H1 (cell line): ENCODE measurements around the gene BBS2. TPM values are rescaled to one million over a fixed set of nuclear protein-coding genes. Genes with fewer than 3 reads are reported as not detected.

Source experiments
- polyA plus RNA-seq, 7 experiments: library from polyadenylated mRNA; depleted of rRNA in 3 of 7; stranded (reverse) in 5 of 7; unstranded in 2 of 7; fragments of >200 nt in 5 of 7; fragments of 200-250 nt in 2 of 7; gene quantifications; 1 replicate in 5 of 7; 2 replicates in 1 of 7; 4 replicates in 1 of 7; pipeline versions ENCODE4 v1.2.1 to v1.2.3, GENCODE V29; 2011 to 2013; ENCODE audit warnings: missing spikeins in 2 of 7, mixed read lengths in 2 of 7
- total RNA-seq: library from RNA; stranded (reverse); fragmentation: NEBNext Ultra II Directional; extraction: Animal tissue kit (Norgen Biotek cat#: 25700); gene quantifications from 2 replicates; pipeline ENCODE4 v1.2.1, GENCODE V29; 2021
- TF ChIP-seq, protein P1 (sequence below): fragments of 300-600 bp; sonication (generic); IDR thresholded peaks from 2 replicates; pipeline ENCODE4 v1.7.1; 2012; ENCODE audit warnings: low read length, moderate library complexity, mild to moderate bottlenecking, inconsistent platforms; ENCODE audit not compliant: insufficient replicate concordance
- TF ChIP-seq, protein P2 (sequence below): IDR thresholded peaks from 2 replicates; pipeline ENCODE4 v1.6.1; 2012; ENCODE audit warnings: low read length, inconsistent platforms

BBS2 gene
- total and polyA plus RNA-seq, 2 of the 8 experiments (the other 6 are each of a cell fraction or from before 2014, with no cell fraction given), result 12.3 to 15.1 TPM

DNA sequence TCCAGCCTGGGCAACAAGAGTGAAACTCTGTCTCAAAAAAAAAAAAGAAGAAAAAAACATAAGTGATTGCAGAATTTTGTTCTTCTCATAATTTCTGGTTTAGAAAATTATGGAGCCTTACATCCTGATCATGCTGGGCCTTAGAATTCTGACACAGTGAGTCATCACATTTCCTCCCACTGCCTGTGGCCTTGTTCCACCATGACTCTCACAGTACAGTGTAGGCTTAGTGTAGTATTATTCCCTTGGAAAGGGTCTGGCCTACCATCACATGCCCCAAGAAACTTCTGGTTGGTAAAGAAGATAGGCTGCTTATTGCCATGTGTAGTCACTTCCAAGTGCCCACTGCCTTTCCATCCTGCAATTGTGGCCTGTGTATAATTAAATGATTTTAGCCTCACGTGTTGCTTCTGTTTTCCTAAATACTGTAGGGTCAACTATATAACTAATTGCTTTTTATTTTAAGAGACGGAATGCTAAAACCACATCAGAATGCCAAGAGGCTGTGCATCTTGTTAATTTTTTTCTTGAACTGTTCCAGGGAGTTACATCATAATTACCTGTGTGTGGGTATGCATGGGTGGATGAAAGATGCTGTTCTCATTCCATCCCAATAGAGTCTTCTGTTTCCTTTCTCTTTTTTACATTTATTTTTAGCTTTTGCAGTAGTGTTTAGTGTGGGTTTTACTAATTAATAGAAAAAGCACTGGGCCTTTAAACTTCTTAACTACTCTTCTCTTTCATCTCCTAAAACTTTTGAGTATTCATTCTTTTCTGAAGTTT, 42.5 kb downstream of the BBS2 start (continued):
- TF ChIP-seq, protein P1, sequence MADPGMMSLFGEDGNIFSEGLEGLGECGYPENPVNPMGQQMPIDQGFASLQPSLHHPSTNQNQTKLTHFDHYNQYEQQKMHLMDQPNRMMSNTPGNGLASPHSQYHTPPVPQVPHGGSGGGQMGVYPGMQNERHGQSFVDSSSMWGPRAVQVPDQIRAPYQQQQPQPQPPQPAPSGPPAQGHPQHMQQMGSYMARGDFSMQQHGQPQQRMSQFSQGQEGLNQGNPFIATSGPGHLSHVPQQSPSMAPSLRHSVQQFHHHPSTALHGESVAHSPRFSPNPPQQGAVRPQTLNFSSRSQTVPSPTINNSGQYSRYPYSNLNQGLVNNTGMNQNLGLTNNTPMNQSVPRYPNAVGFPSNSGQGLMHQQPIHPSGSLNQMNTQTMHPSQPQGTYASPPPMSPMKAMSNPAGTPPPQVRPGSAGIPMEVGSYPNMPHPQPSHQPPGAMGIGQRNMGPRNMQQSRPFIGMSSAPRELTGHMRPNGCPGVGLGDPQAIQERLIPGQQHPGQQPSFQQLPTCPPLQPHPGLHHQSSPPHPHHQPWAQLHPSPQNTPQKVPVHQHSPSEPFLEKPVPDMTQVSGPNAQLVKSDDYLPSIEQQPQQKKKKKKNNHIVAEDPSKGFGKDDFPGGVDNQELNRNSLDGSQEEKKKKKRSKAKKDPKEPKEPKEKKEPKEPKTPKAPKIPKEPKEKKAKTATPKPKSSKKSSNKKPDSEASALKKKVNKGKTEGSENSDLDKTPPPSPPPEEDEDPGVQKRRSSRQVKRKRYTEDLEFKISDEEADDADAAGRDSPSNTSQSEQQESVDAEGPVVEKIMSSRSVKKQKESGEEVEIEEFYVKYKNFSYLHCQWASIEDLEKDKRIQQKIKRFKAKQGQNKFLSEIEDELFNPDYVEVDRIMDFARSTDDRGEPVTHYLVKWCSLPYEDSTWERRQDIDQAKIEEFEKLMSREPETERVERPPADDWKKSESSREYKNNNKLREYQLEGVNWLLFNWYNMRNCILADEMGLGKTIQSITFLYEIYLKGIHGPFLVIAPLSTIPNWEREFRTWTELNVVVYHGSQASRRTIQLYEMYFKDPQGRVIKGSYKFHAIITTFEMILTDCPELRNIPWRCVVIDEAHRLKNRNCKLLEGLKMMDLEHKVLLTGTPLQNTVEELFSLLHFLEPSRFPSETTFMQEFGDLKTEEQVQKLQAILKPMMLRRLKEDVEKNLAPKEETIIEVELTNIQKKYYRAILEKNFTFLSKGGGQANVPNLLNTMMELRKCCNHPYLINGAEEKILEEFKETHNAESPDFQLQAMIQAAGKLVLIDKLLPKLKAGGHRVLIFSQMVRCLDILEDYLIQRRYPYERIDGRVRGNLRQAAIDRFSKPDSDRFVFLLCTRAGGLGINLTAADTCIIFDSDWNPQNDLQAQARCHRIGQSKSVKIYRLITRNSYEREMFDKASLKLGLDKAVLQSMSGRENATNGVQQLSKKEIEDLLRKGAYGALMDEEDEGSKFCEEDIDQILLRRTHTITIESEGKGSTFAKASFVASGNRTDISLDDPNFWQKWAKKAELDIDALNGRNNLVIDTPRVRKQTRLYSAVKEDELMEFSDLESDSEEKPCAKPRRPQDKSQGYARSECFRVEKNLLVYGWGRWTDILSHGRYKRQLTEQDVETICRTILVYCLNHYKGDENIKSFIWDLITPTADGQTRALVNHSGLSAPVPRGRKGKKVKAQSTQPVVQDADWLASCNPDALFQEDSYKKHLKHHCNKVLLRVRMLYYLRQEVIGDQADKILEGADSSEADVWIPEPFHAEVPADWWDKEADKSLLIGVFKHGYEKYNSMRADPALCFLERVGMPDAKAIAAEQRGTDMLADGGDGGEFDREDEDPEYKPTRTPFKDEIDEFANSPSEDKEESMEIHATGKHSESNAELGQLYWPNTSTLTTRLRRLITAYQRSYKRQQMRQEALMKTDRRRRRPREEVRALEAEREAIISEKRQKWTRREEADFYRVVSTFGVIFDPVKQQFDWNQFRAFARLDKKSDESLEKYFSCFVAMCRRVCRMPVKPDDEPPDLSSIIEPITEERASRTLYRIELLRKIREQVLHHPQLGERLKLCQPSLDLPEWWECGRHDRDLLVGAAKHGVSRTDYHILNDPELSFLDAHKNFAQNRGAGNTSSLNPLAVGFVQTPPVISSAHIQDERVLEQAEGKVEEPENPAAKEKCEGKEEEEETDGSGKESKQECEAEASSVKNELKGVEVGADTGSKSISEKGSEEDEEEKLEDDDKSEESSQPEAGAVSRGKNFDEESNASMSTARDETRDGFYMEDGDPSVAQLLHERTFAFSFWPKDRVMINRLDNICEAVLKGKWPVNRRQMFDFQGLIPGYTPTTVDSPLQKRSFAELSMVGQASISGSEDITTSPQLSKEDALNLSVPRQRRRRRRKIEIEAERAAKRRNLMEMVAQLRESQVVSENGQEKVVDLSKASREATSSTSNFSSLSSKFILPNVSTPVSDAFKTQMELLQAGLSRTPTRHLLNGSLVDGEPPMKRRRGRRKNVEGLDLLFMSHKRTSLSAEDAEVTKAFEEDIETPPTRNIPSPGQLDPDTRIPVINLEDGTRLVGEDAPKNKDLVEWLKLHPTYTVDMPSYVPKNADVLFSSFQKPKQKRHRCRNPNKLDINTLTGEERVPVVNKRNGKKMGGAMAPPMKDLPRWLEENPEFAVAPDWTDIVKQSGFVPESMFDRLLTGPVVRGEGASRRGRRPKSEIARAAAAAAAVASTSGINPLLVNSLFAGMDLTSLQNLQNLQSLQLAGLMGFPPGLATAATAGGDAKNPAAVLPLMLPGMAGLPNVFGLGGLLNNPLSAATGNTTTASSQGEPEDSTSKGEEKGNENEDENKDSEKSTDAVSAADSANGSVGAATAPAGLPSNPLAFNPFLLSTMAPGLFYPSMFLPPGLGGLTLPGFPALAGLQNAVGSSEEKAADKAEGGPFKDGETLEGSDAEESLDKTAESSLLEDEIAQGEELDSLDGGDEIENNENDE, result no peak
- TF ChIP-seq, protein P2, sequence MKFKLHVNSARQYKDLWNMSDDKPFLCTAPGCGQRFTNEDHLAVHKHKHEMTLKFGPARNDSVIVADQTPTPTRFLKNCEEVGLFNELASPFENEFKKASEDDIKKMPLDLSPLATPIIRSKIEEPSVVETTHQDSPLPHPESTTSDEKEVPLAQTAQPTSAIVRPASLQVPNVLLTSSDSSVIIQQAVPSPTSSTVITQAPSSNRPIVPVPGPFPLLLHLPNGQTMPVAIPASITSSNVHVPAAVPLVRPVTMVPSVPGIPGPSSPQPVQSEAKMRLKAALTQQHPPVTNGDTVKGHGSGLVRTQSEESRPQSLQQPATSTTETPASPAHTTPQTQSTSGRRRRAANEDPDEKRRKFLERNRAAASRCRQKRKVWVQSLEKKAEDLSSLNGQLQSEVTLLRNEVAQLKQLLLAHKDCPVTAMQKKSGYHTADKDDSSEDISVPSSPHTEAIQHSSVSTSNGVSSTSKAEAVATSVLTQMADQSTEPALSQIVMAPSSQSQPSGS, result no peak
